ENCODE results near the gene PLCB3. TPM values are rescaled to one million over a fixed set of nuclear protein-coding genes. Genes with fewer than 3 reads are reported as not detected.

PLCB3 gene
- total and polyA plus RNA-seq, 4 donors: 12.7 to 16.9 (median 14.5) TPM

- no peaks in the 10 kb centered on the region for H3K27me3 ChIP-seq (ENCODE audit: control insufficient read depth, insufficient read depth, low read length)
- H3K9me3 ChIP-seq (ENCODE audit: control insufficient read depth, insufficient read depth, low read length): no peaks in the 10 kb centered on the region
- H3K36me3 ChIP-seq (ENCODE audit: control insufficient read depth, insufficient read depth, low read length): peaks cover 64% of the 10 kb centered on the region
- peak within 1 kb of the TSS; percentile 100 for H3K27ac ChIP-seq (ENCODE audit: low read depth, low read length)
- WGBS (ENCODE audit: insufficient coverage): 0% methylated on average over 51 of the region's 61 CpGs
- H3K4me1 ChIP-seq (ENCODE audit: control insufficient read depth, insufficient read depth, low read length): peaks cover 24% of the 10 kb centered on the region
- peak; percentile 90 to 99 (median 94) for DNase-seq (ENCODE audit: low read depth in 4 of 6, low spot score in 6 of 6)
- H3K4me3 ChIP-seq (ENCODE audit: low read depth, low read length): peak within 1 kb of the TSS; percentile 98
These were observed 66.8 kb downstream of the PLCB3 start, which contains the start of gene PRDX5 for GRCh38 chr11:64317961-64318765. TSS of gene PRDX5 (plus strand) at chr11:64318121. CDS start at chr11:64318216, 95 bp downstream.

Small RNA genes lying within 50 kb of the gene (small RNA-seq; reads per million reads assigned to genes)
- gene RF00019 (ENCODE audit: low replicate concordance): not detected

Other genes starting within 250 kb of the PLCB3 start
- gene FLRT1, start 215.6 kb upstream of the PLCB3 start, total RNA-seq: 1 to 10 TPM; 6.7 to 7.0 TPM
- 10 to 100 TPM; 16.5 to 21.0 TPM for gene FLRT1, start 215.6 kb upstream of the PLCB3 start, polyA plus RNA-seq (ENCODE audit: insufficient read length in 2 of 2)
- gene MACROD1, start 85.4 kb upstream of the PLCB3 start, total RNA-seq: 10 to 100 TPM; 10.6 to 18.9 TPM
- gene MACROD1, start 85.4 kb upstream of the PLCB3 start, polyA plus RNA-seq (ENCODE audit: insufficient read length in 2 of 2): 10 to 100 TPM; 28.8 to 31.6 TPM
- gene STIP1, start 65.4 kb upstream of the PLCB3 start, total RNA-seq: 100 to 1,000 TPM in 1 of 2 donors, 10 to 100 TPM in 1; 99.0 to 119 TPM
- gene STIP1, start 65.4 kb upstream of the PLCB3 start, polyA plus RNA-seq (ENCODE audit: insufficient read length in 2 of 2): 100 to 1,000 TPM; 170 to 184 TPM
- 1 to 10 TPM; 5.1 to 5.7 TPM for gene FERMT3, start 44.8 kb upstream of the PLCB3 start, total RNA-seq
- gene FERMT3, start 44.8 kb upstream of the PLCB3 start, polyA plus RNA-seq (ENCODE audit: insufficient read length in 2 of 2): 1 to 10 TPM; 6.0 to 8.2 TPM
- 10 to 100 TPM; 10.0 to 45.6 TPM for gene TRPT1, start 25.3 kb upstream of the PLCB3 start, total RNA-seq
- gene TRPT1, start 25.3 kb upstream of the PLCB3 start, polyA plus RNA-seq (ENCODE audit: insufficient read length in 2 of 2): 10 to 100 TPM; 38.8 to 44.6 TPM
- gene NUDT22, start 25.3 kb upstream of the PLCB3 start, total RNA-seq: 10 to 100 TPM; 20.3 to 41.3 TPM
- gene NUDT22, start 25.3 kb upstream of the PLCB3 start, polyA plus RNA-seq (ENCODE audit: insufficient read length in 2 of 2): 10 to 100 TPM; 30.6 to 35.1 TPM
- gene DNAJC4, start 21.0 kb upstream of the PLCB3 start, total RNA-seq: 10 to 100 TPM; 14.7 to 18.5 TPM
- 10 to 100 TPM; 71.3 to 77.4 TPM for gene DNAJC4, start 21.0 kb upstream of the PLCB3 start, polyA plus RNA-seq (ENCODE audit: insufficient read length in 2 of 2)
- gene VEGFB, start 16.9 kb upstream of the PLCB3 start, total RNA-seq: 10 to 100 TPM; 46.8 to 94.2 TPM
- gene VEGFB, start 16.9 kb upstream of the PLCB3 start, polyA plus RNA-seq (ENCODE audit: insufficient read length in 2 of 2): 100 to 1,000 TPM; 252 to 255 TPM
- 10 to 100 TPM; 43.6 to 94.7 TPM for gene FKBP2, start 10.4 kb upstream of the PLCB3 start, total RNA-seq
- 100 to 1,000 TPM; 109 to 120 TPM for gene FKBP2, start 10.4 kb upstream of the PLCB3 start, polyA plus RNA-seq (ENCODE audit: insufficient read length in 2 of 2)
- 100 to 1,000 TPM in 1 of 2 donors, 10 to 100 TPM in 1; 22.5 to 127 TPM for gene PPP1R14B, start 4.6 kb upstream of the PLCB3 start, total RNA-seq
- 100 to 1,000 TPM; 117 to 127 TPM for gene PPP1R14B, start 4.6 kb upstream of the PLCB3 start, polyA plus RNA-seq (ENCODE audit: insufficient read length in 2 of 2)
- gene BAD, start 33.1 kb downstream of the PLCB3 start, total RNA-seq: 100 to 1,000 TPM in 1 of 2 donors, 10 to 100 TPM in 1; 41.5 to 123 TPM
- 100 to 1,000 TPM in 1 of 2 donors, 10 to 100 TPM in 1; 97.7 to 104 TPM for gene BAD, start 33.1 kb downstream of the PLCB3 start, polyA plus RNA-seq (ENCODE audit: insufficient read length in 2 of 2)
- 10 to 100 TPM in 1 of 2 donors, 1 to 10 TPM in 1; 7.1 to 21.5 TPM for gene GPR137, start 34.3 kb downstream of the PLCB3 start, total RNA-seq
- gene GPR137, start 34.3 kb downstream of the PLCB3 start, polyA plus RNA-seq (ENCODE audit: insufficient read length in 2 of 2): 100 to 1,000 TPM in 1 of 2 donors, 10 to 100 TPM in 1; 90.9 to 100 TPM
- gene KCNK4, start 39.8 kb downstream of the PLCB3 start, total RNA-seq: 1 to 10 TPM; 1.0 to 3.2 TPM
- 1 to 10 TPM; 6.5 to 7.8 TPM for gene KCNK4, start 39.8 kb downstream of the PLCB3 start, polyA plus RNA-seq (ENCODE audit: insufficient read length in 2 of 2)
- gene CATSPERZ, start 48.8 kb downstream of the PLCB3 start, total RNA-seq: under 1 TPM; 0.50 to 0.69 TPM
- gene CATSPERZ, start 48.8 kb downstream of the PLCB3 start, polyA plus RNA-seq (ENCODE audit: insufficient read length in 2 of 2): 1 to 10 TPM; 1.4 to 1.6 TPM
- 10 to 100 TPM in 1 of 2 donors, 1 to 10 TPM in 1; 8.3 to 21.3 TPM for gene ESRRA, start 54.0 kb downstream of the PLCB3 start, total RNA-seq
- gene ESRRA, start 54.0 kb downstream of the PLCB3 start, polyA plus RNA-seq (ENCODE audit: insufficient read length in 2 of 2): 10 to 100 TPM; 21.7 to 28.0 TPM
- gene TRMT112, start 66.0 kb downstream of the PLCB3 start, total RNA-seq: 100 to 1,000 TPM in 1 of 2 donors, 10 to 100 TPM in 1; 84.2 to 343 TPM
- gene TRMT112, start 66.0 kb downstream of the PLCB3 start, polyA plus RNA-seq (ENCODE audit: insufficient read length in 2 of 2): 100 to 1,000 TPM; 133 to 153 TPM
- 100 to 1,000 TPM; 115 to 316 TPM for gene PRDX5, start 66.6 kb downstream of the PLCB3 start, total RNA-seq
- gene PRDX5, start 66.6 kb downstream of the PLCB3 start, polyA plus RNA-seq (ENCODE audit: insufficient read length in 2 of 2): 100 to 1,000 TPM; 353 to 369 TPM
- 1 to 10 TPM; 4.2 to 7.1 TPM for gene CCDC88B, start 88.7 kb downstream of the PLCB3 start, total RNA-seq
- 1 to 10 TPM; 8.3 to 8.4 TPM for gene CCDC88B, start 88.7 kb downstream of the PLCB3 start, polyA plus RNA-seq (ENCODE audit: insufficient read length in 2 of 2)
- gene RPS6KA4, start 107.6 kb downstream of the PLCB3 start, total RNA-seq: 10 to 100 TPM; 11.3 to 20.4 TPM
- gene RPS6KA4, start 107.6 kb downstream of the PLCB3 start, polyA plus RNA-seq (ENCODE audit: insufficient read length in 2 of 2): 10 to 100 TPM; 20.7 to 27.2 TPM